ACC112 (cell line): Measurements from ENCODE around the gene RAB5A.
"Not testable (repeated sequence)": the region's sequence is repeated elsewhere in the genome, so short reads cannot be mapped to it uniquely, and the experiment has no call there.

Experiments used
- H2AFZ ChIP-seq: fragments of 200-600 bp; sonication (generic); one replicate; pipeline ENCODE4 v1.6.0; 2017; ENCODE audit warnings: antibody characterized with exemption, low read length; ENCODE audit not compliant: unreplicated experiment
- H3K27ac ChIP-seq: fragments of 200-600 bp; sonication (generic); 2 replicates; pipeline ENCODE4 v1.5.1; 2014; ENCODE audit warnings: low read depth, mild to moderate bottlenecking, antibody characterized with exemption, low read length, moderate library complexity
- H3K27me3 ChIP-seq: fragments of 200-600 bp; sonication (generic); 2 replicates; pipeline ENCODE4 v1.6.1; 2014; ENCODE audit warnings: mild to moderate bottlenecking, antibody characterized with exemption, low read length, moderate library complexity, mixed read lengths; ENCODE audit not compliant: insufficient read depth
- H3K36me3 ChIP-seq: fragments of 200-600 bp; sonication (generic); 2 replicates; pipeline ENCODE4 v1.6.1; 2016; ENCODE audit warnings: mild to moderate bottlenecking, antibody characterized with exemption, low read length, moderate library complexity, mixed read lengths; ENCODE audit not compliant: insufficient read depth
- H3K4me1 ChIP-seq: fragments of 200-600 bp; sonication (generic); one replicate; pipeline ENCODE4 v1.6.1; 2016; ENCODE audit warnings: low read length, mixed read lengths; ENCODE audit not compliant: insufficient read depth, unreplicated experiment, control insufficient read depth
- H3K4me3 ChIP-seq: fragments of 200-600 bp; sonication (generic); 2 replicates; pipeline ENCODE4 v1.5.1; 2014; ENCODE audit warnings: mild to moderate bottlenecking, low read depth, low read length
- H3K79me2 ChIP-seq: fragments of 200-600 bp; sonication (generic); one replicate; pipeline ENCODE4 v1.6.0; 2016; ENCODE audit warnings: low read length; ENCODE audit not compliant: control insufficient read depth, unreplicated experiment, insufficient read depth

Gene RAB5A

DNA sequence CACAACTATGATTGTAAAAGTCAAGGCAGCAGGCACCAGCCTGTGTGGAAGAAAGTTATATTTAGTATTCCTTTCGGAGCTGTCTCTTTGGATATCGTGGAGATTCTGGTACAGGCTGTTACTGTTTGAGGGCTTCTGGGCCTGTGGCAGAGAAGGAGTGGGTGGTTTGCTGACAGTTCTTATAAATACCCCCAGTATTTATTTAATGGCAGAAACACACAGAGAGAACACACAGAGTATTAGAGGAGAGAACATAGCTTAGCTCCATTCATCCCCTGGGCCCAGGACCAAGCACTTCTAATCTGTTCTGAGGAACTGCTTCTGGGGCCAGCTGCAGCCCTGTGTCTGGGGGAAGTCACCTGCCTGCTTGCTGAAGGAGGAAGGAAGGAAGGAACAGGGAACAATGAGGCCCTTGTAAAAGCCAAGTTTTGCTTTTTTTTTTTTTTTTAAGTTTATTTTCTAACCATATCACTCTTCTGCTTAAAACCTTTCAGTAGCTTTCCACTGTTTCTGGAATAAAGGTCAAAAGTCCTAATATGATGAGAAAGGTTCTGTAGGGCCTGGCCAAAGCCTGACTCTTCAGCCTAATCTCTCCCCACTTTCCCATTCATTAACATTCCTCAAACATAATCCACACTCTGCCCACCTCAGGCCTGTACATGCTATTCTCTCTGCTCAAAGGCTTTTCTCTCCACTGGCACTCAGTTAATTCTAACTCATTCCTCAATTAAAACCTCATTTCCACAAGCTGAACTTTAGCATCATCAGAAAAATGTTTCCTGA lies 76.9 kb downstream of the RAB5A start:
- H3K4me1 ChIP-seq: no peaks in the 10 kb centered on the region

DNA sequence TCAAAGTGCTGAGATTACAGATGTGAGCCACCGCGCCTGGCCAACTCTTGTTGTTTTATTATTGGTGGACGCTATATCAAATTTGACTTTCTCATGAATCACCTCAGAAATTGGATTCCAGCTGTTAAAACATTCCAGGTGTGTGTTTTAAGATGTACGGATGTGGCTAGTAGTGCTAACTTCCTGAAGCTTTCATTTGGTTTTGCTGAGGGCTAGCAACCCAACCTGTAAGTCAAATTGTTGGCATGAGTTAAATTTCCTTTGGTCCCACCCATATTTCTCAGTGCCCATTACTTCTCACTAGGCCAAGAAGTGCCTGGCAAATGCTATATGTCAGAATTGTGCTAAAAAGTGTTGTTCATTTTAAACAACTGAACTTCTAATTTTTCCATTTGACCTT lies 80.2 kb downstream of the RAB5A start:
- no peaks in the 10 kb centered on the region for H3K79me2 ChIP-seq
- no peaks in the 10 kb centered on the region for H3K36me3 ChIP-seq
- H2AFZ ChIP-seq: no peak overlapping the region
- no peaks in the 10 kb centered on the region for H3K27me3 ChIP-seq
- no peaks in the 10 kb centered on the region for H3K4me1 ChIP-seq
- no peak overlapping the region for H3K4me3 ChIP-seq
- H3K27ac ChIP-seq: no peak overlapping the region

More for the DNA sequence above, 76.9 kb downstream of the RAB5A start:
- no peak overlapping the region for H3K4me3 ChIP-seq
- H3K27me3 ChIP-seq: no peaks in the 10 kb centered on the region
- H3K36me3 ChIP-seq: no peaks in the 10 kb centered on the region
- no peaks in the 10 kb centered on the region for H3K79me2 ChIP-seq
- H3K27ac ChIP-seq: no peak overlapping the region
- no peak overlapping the region for H2AFZ ChIP-seq

DNA sequence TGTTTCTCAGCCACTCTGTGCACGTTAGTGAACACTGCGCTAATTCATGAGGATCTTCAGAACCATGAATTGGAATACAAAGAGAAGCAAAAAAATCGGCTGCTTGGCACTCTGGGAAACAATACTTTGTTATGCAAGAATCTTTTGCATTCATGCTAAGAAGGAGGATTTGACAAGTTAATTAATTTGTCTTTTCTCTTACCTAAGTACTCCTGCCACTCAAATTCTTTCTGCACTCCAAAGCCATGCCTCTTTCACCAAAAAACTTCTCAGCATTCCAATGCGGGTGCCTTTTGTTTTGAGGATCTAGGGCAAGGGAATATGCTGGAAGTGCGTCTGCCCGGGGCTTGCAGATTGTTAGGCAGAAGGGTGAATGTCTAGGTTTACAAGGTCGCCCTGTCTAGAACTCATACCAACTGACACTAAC lies 82.0 kb downstream of the RAB5A start:
- H3K27ac ChIP-seq: no peak overlapping the region
- H3K4me1 ChIP-seq: no peaks in the 10 kb centered on the region
- H3K27me3 ChIP-seq: no peaks in the 10 kb centered on the region
- no peaks in the 10 kb centered on the region for H3K79me2 ChIP-seq
- H3K36me3 ChIP-seq: no peaks in the 10 kb centered on the region
- no peak overlapping the region for H3K4me3 ChIP-seq
- no peak overlapping the region for H2AFZ ChIP-seq

GRCh38 chr3:20031939-20032338 lies 85.0 kb downstream of the RAB5A start:
- H3K4me3 ChIP-seq, H3K36me3 ChIP-seq, H2AFZ ChIP-seq, H3K27ac ChIP-seq, H3K27me3 ChIP-seq, H3K79me2 ChIP-seq, H3K4me1 ChIP-seq: not testable (repeated sequence)
